GM23248 (cell line): ENCODE data around the gene VEZT.

Experiments used
- EZH2 ChIP-seq: fragments of 200-600 bp; sonication (generic); IDR thresholded peaks from 2 replicates; pipeline ENCODE4 v1.6.1; 2018; ENCODE audit warnings: antibody characterized with exemption, mild to moderate bottlenecking; ENCODE audit not compliant: insufficient read depth, poor library complexity, severe bottlenecking
- EZH2phosphoT487 ChIP-seq: fragments of 200-600 bp; sonication (generic); IDR thresholded peaks from 2 replicates; pipeline ENCODE4 v1.6.1; 2018; ENCODE audit warnings: antibody characterized with exemption, moderate library complexity, mild to moderate bottlenecking, low read depth; ENCODE audit not compliant: insufficient read depth

- TF ChIP-seq EZH2phosphoT487 = no peak
- TF ChIP-seq EZH2 = no peak
These were observed 102.2 kb downstream of the VEZT start for GRCh38 chr12:95319694-95320331.
